SJCRH30 (cell line): ENCODE data around the gene BBX. TPM values are rescaled to one million over a fixed set of nuclear protein-coding genes. Genes with fewer than 3 reads are reported as not detected.
"Not testable (repeated sequence)": the region's sequence is repeated elsewhere in the genome, so short reads cannot be mapped to it uniquely, and the experiment has no call there.

ENCODE experiments used
- DNase-seq, 2 experiments: peaks; one replicate each; pipeline ENCODE4 v3.0.0-alpha.2; 2015 to 2020
- H3K27ac ChIP-seq: fragments of 250-450 bp; sonication (Bioruptor Pico); 2 replicates; pipeline ENCODE4 v1.5.1; 2020; ENCODE audit warnings: mild to moderate bottlenecking, moderate library complexity
- H3K27me3 ChIP-seq: fragments of 250-450 bp; sonication (Bioruptor Pico); 2 replicates; pipeline ENCODE4 v1.5.1; 2020; ENCODE audit warnings: mild to moderate bottlenecking, moderate library complexity
- H3K36me3 ChIP-seq: fragments of 250-450 bp; sonication (Bioruptor Pico); 2 replicates; pipeline ENCODE4 v1.5.1; 2020; ENCODE audit warnings: mild to moderate bottlenecking, moderate library complexity
- H3K4me1 ChIP-seq: fragments of 250-450 bp; sonication (Bioruptor Pico); 2 replicates; pipeline ENCODE4 v1.5.1; 2020; ENCODE audit warnings: mild to moderate bottlenecking, moderate library complexity
- H3K4me3 ChIP-seq: fragments of 250-450 bp; sonication (Bioruptor Pico); 2 replicates; pipeline ENCODE4 v1.5.1; 2020; ENCODE audit warnings: mild to moderate bottlenecking, moderate library complexity
- H3K9me3 ChIP-seq: fragments of 250-450 bp; sonication (Bioruptor Pico); replicated peaks from 2 replicates; pipeline ENCODE4 v1.5.1; 2020; ENCODE audit warnings: mild to moderate bottlenecking, moderate library complexity
- total RNA-seq: library from RNA; depleted of rRNA; stranded (reverse); fragments of >200 nt; shearing (Covaris generic); gene quantifications from 2 replicates; pipeline ENCODE4 v1.2.3, GENCODE V29; 2014

Gene BBX
- total RNA-seq, 1 experiment from 2014 or later = 54.0 TPM

GRCh38 chr3:107831590-107831989 lies 308.8 kb downstream of the BBX start:
- Histone ChIP-seq H3K27ac (no peak overlapping the region), H3K9me3 (no peaks in the 10 kb centered on the region), H3K4me3 (no peak overlapping the region), H3K27me3 (no peaks in the 10 kb centered on the region), H3K4me1 (no peaks in the 10 kb centered on the region), H3K36me3 (no peaks in the 10 kb centered on the region)
- DNase-seq = no peak

- no peak overlapping the region for H3K4me3 ChIP-seq
- no peaks in the 10 kb centered on the region for H3K27me3 ChIP-seq
- no peak for DNase-seq
- H3K27ac ChIP-seq = no peak overlapping the region
- no peaks in the 10 kb centered on the region for H3K9me3 ChIP-seq
- H3K4me1 ChIP-seq = no peaks in the 10 kb centered on the region
- no peaks in the 10 kb centered on the region for H3K36me3 ChIP-seq
Measured at GRCh38 chr3:107833043-107833442, 310.3 kb downstream of the BBX start.

- no peak for DNase-seq
- H3K9me3 ChIP-seq = no peaks in the 10 kb centered on the region
- no peaks in the 10 kb centered on the region for H3K36me3 ChIP-seq
- H3K4me3 ChIP-seq = no peak overlapping the region
- H3K27ac ChIP-seq = no peak overlapping the region
- no peaks in the 10 kb centered on the region for H3K4me1 ChIP-seq
- no peaks in the 10 kb centered on the region for H3K27me3 ChIP-seq
Measured at GRCh38 chr3:107833722-107834416, 311.1 kb downstream of the BBX start.

- H3K4me3 ChIP-seq = not testable (repeated sequence)
Measured at GRCh38 chr3:107835001-107835400, 312.2 kb downstream of the BBX start.

GRCh38 chr3:107837895-107838612 lies 315.3 kb downstream of the BBX start:
- H3K36me3 ChIP-seq = no peaks in the 10 kb centered on the region
- H3K4me1 ChIP-seq = no peaks in the 10 kb centered on the region
- no peaks in the 10 kb centered on the region; the same call in 1 of the 2 replicates for H3K27me3 ChIP-seq
- H3K4me3 ChIP-seq = no peak overlapping the region
- no peak for DNase-seq
- H3K27ac ChIP-seq = no peak overlapping the region
- no peaks in the 10 kb centered on the region for H3K9me3 ChIP-seq

More at GRCh38 chr3:107835001-107835400, 312.2 kb downstream of the BBX start:
- H3K9me3 ChIP-seq, H3K27me3 ChIP-seq, H3K36me3 ChIP-seq, DNase-seq, H3K4me1 ChIP-seq, H3K27ac ChIP-seq: not testable (repeated sequence)

GRCh38 chr3:107841831-107842230 lies 319.1 kb downstream of the BBX start:
- no peak for DNase-seq
- H3K27me3 ChIP-seq = no peaks in the 10 kb centered on the region; the same call in 1 of the 2 replicates
- no peak overlapping the region for H3K4me3 ChIP-seq
- no peak overlapping the region for H3K27ac ChIP-seq
- no peaks in the 10 kb centered on the region for H3K9me3 ChIP-seq
- H3K36me3 ChIP-seq = no peaks in the 10 kb centered on the region
- H3K4me1 ChIP-seq = no peaks in the 10 kb centered on the region

GRCh38 chr3:107842940-107843339 lies 320.2 kb downstream of the BBX start:
- Histone ChIP-seq H3K4me1 (no peaks in the 10 kb centered on the region), H3K27me3 (peaks cover 3% of the 10 kb centered on the region; the same call in 1 of the 2 replicates), H3K4me3 (no peak overlapping the region), H3K36me3 (no peaks in the 10 kb centered on the region), H3K27ac (no peak overlapping the region), H3K9me3 (no peaks in the 10 kb centered on the region)
- no peak for DNase-seq

GRCh38 chr3:107845380-107846278 lies 322.9 kb downstream of the BBX start:
- H3K27ac ChIP-seq = no peak overlapping the region
- H3K9me3 ChIP-seq = no peaks in the 10 kb centered on the region

GRCh38 chr3:107846279-107846852 lies 323.6 kb downstream of the BBX start:
- peaks cover 3% of the 10 kb centered on the region; the same call in 1 of the 2 replicates for H3K27me3 ChIP-seq
- no peaks in the 10 kb centered on the region for H3K4me1 ChIP-seq
- peak; percentile 61 to 83 for DNase-seq
- no peak overlapping the region for H3K27ac ChIP-seq
- no peaks in the 10 kb centered on the region for H3K9me3 ChIP-seq
- no peaks in the 10 kb centered on the region for H3K36me3 ChIP-seq
- H3K4me3 ChIP-seq = no peak overlapping the region

More at GRCh38 chr3:107845380-107846278, 322.9 kb downstream of the BBX start:
- peaks cover 3% of the 10 kb centered on the region; the same call in 1 of the 2 replicates for H3K27me3 ChIP-seq
- no peak overlapping the region for H3K4me3 ChIP-seq
- DNase-seq = no peak
- no peaks in the 10 kb centered on the region for H3K36me3 ChIP-seq
- H3K4me1 ChIP-seq = no peaks in the 10 kb centered on the region

- H3K27ac ChIP-seq = no peak overlapping the region
- no peak for DNase-seq
- H3K4me1 ChIP-seq = no peaks in the 10 kb centered on the region
- H3K4me3 ChIP-seq = no peak overlapping the region
- H3K27me3 ChIP-seq = peaks cover 3% of the 10 kb centered on the region; the same call in 1 of the 2 replicates
- H3K36me3 ChIP-seq = no peaks in the 10 kb centered on the region
- no peaks in the 10 kb centered on the region for H3K9me3 ChIP-seq
Measured at GRCh38 chr3:107847791-107848190, 325.0 kb downstream of the BBX start.

GRCh38 chr3:107848351-107848915 lies 325.7 kb downstream of the BBX start:
- no peak for DNase-seq

GRCh38 chr3:107850681-107851080 lies 327.9 kb downstream of the BBX start:
- H3K36me3 ChIP-seq = no peaks in the 10 kb centered on the region
- no peaks in the 10 kb centered on the region for H3K4me1 ChIP-seq
- peaks cover 3% of the 10 kb centered on the region; the same call in 1 of the 2 replicates for H3K27me3 ChIP-seq
- no peaks in the 10 kb centered on the region for H3K9me3 ChIP-seq
- no peak for DNase-seq
- H3K4me3 ChIP-seq = no peak overlapping the region
- no peak overlapping the region for H3K27ac ChIP-seq

More at GRCh38 chr3:107848351-107848915, 325.7 kb downstream of the BBX start:
- H3K9me3 ChIP-seq = no peaks in the 10 kb centered on the region
- H3K4me1 ChIP-seq = no peaks in the 10 kb centered on the region
- peaks cover 3% of the 10 kb centered on the region; the same call in 1 of the 2 replicates for H3K27me3 ChIP-seq
- H3K36me3 ChIP-seq = no peaks in the 10 kb centered on the region
- H3K4me3 ChIP-seq = no peak overlapping the region
- no peak overlapping the region for H3K27ac ChIP-seq

- Histone ChIP-seq H3K4me3 (no peak overlapping the region), H3K27me3 (no peaks in the 10 kb centered on the region), H3K27ac (no peak overlapping the region), H3K36me3 (no peaks in the 10 kb centered on the region), H3K9me3 (no peaks in the 10 kb centered on the region), H3K4me1 (no peaks in the 10 kb centered on the region)
- DNase-seq = no peak
Measured at GRCh38 chr3:107853821-107854220, 331.1 kb downstream of the BBX start.

GRCh38 chr3:107854733-107855132 lies 332.0 kb downstream of the BBX start:
- no peaks in the 10 kb centered on the region for H3K9me3 ChIP-seq
- DNase-seq = no peak

More at GRCh38 chr3:107854733-107855132, 332.0 kb downstream of the BBX start:
- no peak overlapping the region for H3K4me3 ChIP-seq
- H3K27ac ChIP-seq = no peak overlapping the region
- H3K36me3 ChIP-seq = no peaks in the 10 kb centered on the region
- H3K27me3 ChIP-seq = no peaks in the 10 kb centered on the region
- no peaks in the 10 kb centered on the region for H3K4me1 ChIP-seq
